ENCODE measurements around the gene HMCES. TPM values are rescaled to one million over a fixed set of nuclear protein-coding genes. Genes with fewer than 3 reads are reported as not detected.

The HMCES gene
- total and polyA plus RNA-seq, 2 donors (not counting 1 experiment from before 2014, with no cell fraction given): 22.5 to 35.6 TPM

DNA sequence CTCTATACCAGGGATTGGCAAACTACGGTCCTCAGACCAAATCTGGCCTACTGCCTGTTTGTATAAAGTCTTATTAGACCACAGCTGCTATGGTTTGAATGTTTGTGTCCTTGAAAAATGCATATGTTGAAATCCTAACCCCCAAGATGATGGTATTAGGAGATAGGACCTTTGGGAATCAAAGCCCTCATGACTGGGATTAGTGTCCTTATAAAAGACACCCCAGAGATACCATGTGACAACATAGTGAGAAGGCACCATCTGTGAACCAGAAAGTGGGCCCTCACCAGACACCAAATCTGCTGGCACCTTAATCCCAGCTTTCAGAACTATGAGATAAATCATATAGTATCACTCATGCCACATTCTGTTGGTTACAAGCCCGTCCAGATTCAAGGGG lies 7.4 kb downstream of the HMCES start:
- Histone ChIP-seq H3K9ac (ENCODE audit: low read length) (no peak overlapping the region), H3K4me2 (replicated peaks; ENCODE audit: low read depth, low read length, poor library complexity, severe bottlenecking) (no peak overlapping the region), H3K27me3 (replicated peaks in 1 of 4; ENCODE audit: control extremely low read depth in 1 of 4, control insufficient read depth in 3 of 4, insufficient read depth in 4 of 4, low read length in 3 of 4) (peaks cover 0 to 7% (median 2%) of the 10 kb centered on the region in 4 experiments), H3K79me2 (ENCODE audit: control insufficient read depth, insufficient read depth, low read length) (peaks cover 70% of the 10 kb centered on the region), H3K9me3 (ENCODE audit: control extremely low read depth in 1 of 3, control insufficient read depth in 2 of 3, insufficient read depth in 1 of 3, low read length in 2 of 3) (no peaks in the 10 kb centered on the region), H3K36me3 (replicated peaks in 1 of 2; ENCODE audit: control extremely low read depth in 1 of 2, control insufficient read depth in 1 of 2, extremely low read depth in 1 of 2, insufficient read depth in 2 of 2, low read length in 1 of 2) (peaks cover 4 to 33% of the 10 kb centered on the region in 2 experiments), H3K27ac (ENCODE audit: low read length in 2 of 2) (no peak overlapping the region), H3K4me3 (ENCODE audit: control extremely low read depth in 1 of 5, extremely low read depth in 1 of 5, insufficient read depth in 1 of 5, low read depth in 2 of 5, low read length in 4 of 5) (no peak overlapping the region), H4K20me1 (ENCODE audit: control insufficient read depth, insufficient read depth, low read length, poor library complexity, severe bottlenecking) (peaks cover 81% of the 10 kb centered on the region), H3K4me1 (ENCODE audit: control insufficient read depth in 2 of 2, insufficient read depth in 2 of 2, low read length in 2 of 2) (peaks cover 26 to 29% of the 10 kb centered on the region in 2 donors), H2AFZ (ENCODE audit: insufficient read depth, low read depth, low read length, poor library complexity, severe bottlenecking) (no peak overlapping the region)
- ATAC-seq (ENCODE audit: low read depth): no peak
- WGBS (ENCODE audit: insufficient coverage): 90% methylated on average over 1 of the region's 2 CpGs
- ChIA-PET CTCF (interaction anchor here (1.1 kb wide), 1 partner anchor 25 kb away, joined by 3 read pairs; no protein-coding TSS in a partner anchor), POLR2A (no interaction called here)
- peaks cover 28% of the 10 kb centered on the region for H3K4me1 Mint-ChIP-seq
- intact Hi-C loops (cut with micrococcal nuclease): no loop called here
- no peaks in the 10 kb centered on the region for H3K9me3 Mint-ChIP-seq (ENCODE audit: insufficient read depth)
- TF ChIP-seq, protein P1, sequence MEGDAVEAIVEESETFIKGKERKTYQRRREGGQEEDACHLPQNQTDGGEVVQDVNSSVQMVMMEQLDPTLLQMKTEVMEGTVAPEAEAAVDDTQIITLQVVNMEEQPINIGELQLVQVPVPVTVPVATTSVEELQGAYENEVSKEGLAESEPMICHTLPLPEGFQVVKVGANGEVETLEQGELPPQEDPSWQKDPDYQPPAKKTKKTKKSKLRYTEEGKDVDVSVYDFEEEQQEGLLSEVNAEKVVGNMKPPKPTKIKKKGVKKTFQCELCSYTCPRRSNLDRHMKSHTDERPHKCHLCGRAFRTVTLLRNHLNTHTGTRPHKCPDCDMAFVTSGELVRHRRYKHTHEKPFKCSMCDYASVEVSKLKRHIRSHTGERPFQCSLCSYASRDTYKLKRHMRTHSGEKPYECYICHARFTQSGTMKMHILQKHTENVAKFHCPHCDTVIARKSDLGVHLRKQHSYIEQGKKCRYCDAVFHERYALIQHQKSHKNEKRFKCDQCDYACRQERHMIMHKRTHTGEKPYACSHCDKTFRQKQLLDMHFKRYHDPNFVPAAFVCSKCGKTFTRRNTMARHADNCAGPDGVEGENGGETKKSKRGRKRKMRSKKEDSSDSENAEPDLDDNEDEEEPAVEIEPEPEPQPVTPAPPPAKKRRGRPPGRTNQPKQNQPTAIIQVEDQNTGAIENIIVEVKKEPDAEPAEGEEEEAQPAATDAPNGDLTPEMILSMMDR (IDR thresholded peaks at IDR 0.05): no peak
- TF ChIP-seq EZH2 (IDR thresholded peaks at IDR 0.05; ENCODE audit: borderline replicate concordance, insufficient read depth, low read depth, low read length, poor library complexity, severe bottlenecking): no peak
- DNase-seq: no peak
- H3K27me3 Mint-ChIP-seq: peaks cover 23% of the 10 kb centered on the region
- H3K27ac Mint-ChIP-seq: no peak overlapping the region
- no peak overlapping the region for H3K4me3 Mint-ChIP-seq

DNA sequence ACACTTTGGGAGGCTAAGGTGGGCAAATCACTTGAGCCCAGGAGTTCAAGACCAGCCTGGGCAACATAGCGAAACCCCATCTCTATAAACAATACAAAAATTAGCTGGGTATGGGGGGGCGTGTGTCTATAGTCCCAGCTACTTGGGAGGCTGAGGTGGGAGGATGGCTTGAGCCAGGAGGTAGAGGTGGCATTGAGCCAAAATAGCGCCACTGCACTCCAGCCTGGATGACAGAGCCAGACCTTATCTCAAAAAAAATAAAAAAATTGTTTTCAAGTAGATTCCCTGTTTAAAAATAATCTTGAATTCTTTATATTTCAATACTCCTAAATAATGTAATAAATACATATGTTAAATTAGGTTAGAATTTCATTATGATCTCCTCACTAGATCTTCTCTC lies 9.8 kb downstream of the HMCES start:
- no peaks in the 10 kb centered on the region for H3K9me3 Mint-ChIP-seq (ENCODE audit: insufficient read depth)
- H3K27ac Mint-ChIP-seq: no peak overlapping the region
- H3K9ac ChIP-seq (ENCODE audit: low read length): no peak overlapping the region
- peaks cover 87% of the 10 kb centered on the region for H3K79me2 ChIP-seq (ENCODE audit: control insufficient read depth, insufficient read depth, low read length)
- peaks cover 5 to 8% of the 10 kb centered on the region in 2 donors for H3K4me1 ChIP-seq (ENCODE audit: control insufficient read depth in 2 of 2, insufficient read depth in 2 of 2, low read length in 2 of 2)
- peaks cover 69% of the 10 kb centered on the region for H4K20me1 ChIP-seq (ENCODE audit: control insufficient read depth, insufficient read depth, low read length, poor library complexity, severe bottlenecking)
- H2AFZ ChIP-seq (ENCODE audit: insufficient read depth, low read depth, low read length, poor library complexity, severe bottlenecking): no peak overlapping the region
- H3K27ac ChIP-seq (ENCODE audit: low read length in 2 of 2): no peak overlapping the region
- peaks cover 7% of the 10 kb centered on the region for H3K4me1 Mint-ChIP-seq
- no CpG with 5 or more reads among the region's 3 CpGs for WGBS (ENCODE audit: insufficient coverage)
- H3K27me3 Mint-ChIP-seq: peaks cover 18% of the 10 kb centered on the region
- intact Hi-C loops (cut with micrococcal nuclease): no loop called here
- H3K9me3 ChIP-seq (ENCODE audit: control extremely low read depth in 1 of 3, control insufficient read depth in 2 of 3, insufficient read depth in 1 of 3, low read length in 2 of 3): no peaks in the 10 kb centered on the region
- no peak overlapping the region for H3K4me2 ChIP-seq (replicated peaks; ENCODE audit: low read depth, low read length, poor library complexity, severe bottlenecking)
- ChIA-PET POLR2A (no interaction called here), CTCF (interaction anchor here (1.4 to 2.4 kb wide), 2 partner anchors 14 to 28 kb away, joined by 3 to 7 read pairs; a partner anchor contains a TSS)
- H3K27me3 ChIP-seq (replicated peaks in 1 of 4; ENCODE audit: control extremely low read depth in 1 of 4, control insufficient read depth in 3 of 4, insufficient read depth in 4 of 4, low read length in 3 of 4): peaks cover 0 to 7% (median 2%) of the 10 kb centered on the region in 4 experiments
- DNase-seq (no peak), ATAC-seq (ENCODE audit: low read depth) (no peak)
- H3K4me3 Mint-ChIP-seq: no peak overlapping the region
- H3K36me3 ChIP-seq (replicated peaks in 1 of 2; ENCODE audit: control extremely low read depth in 1 of 2, control insufficient read depth in 1 of 2, extremely low read depth in 1 of 2, insufficient read depth in 2 of 2, low read length in 1 of 2): peaks cover 12 to 44% of the 10 kb centered on the region in 2 experiments
- TF ChIP-seq, protein P1 (IDR thresholded peaks at IDR 0.05): no peak
- no peak for TF ChIP-seq EZH2 (IDR thresholded peaks at IDR 0.05; ENCODE audit: borderline replicate concordance, insufficient read depth, low read depth, low read length, poor library complexity, severe bottlenecking)
- no peak overlapping the region for H3K4me3 ChIP-seq (ENCODE audit: control extremely low read depth in 1 of 5, extremely low read depth in 1 of 5, insufficient read depth in 1 of 5, low read depth in 2 of 5, low read length in 4 of 5)

Data from B cell (primary cell).